GM23338 (cell line): ENCODE results near the gene DNAJC17. TPM values are rescaled to one million over a fixed set of nuclear protein-coding genes. Genes with fewer than 3 reads are reported as not detected.

Experiments used
- ATAC-seq: fragments of 200-7000 bp; cut with Tn5 transposase; 3 replicates; pipeline ENCODE4 v1.9.1; 2020
- DNase-seq: peaks from one replicate; pipeline ENCODE4 v3.0.0-alpha.2; 2015; ENCODE audit warnings: low spot score
- H2AFZ ChIP-seq: fragments of 200-600 bp; sonication (generic); 2 replicates; pipeline ENCODE4 v1.8.0; 2016; ENCODE audit warnings: antibody characterized with exemption, mild to moderate bottlenecking, moderate library complexity
- H3F3A ChIP-seq: fragments of 200-600 bp; sonication (generic); replicated peaks from 2 replicates; pipeline ENCODE4 v1.8.0; 2017; ENCODE audit warnings: antibody characterized with exemption, mixed run types, low read depth
- H3K27ac ChIP-seq: fragments of 200-600 bp; sonication (generic); 2 replicates; pipeline ENCODE4 v1.6.1; 2016; ENCODE audit warnings: low read depth
- H3K27me3 ChIP-seq: fragments of 200-600 bp; sonication (generic); 2 replicates; pipeline ENCODE4 v1.8.0; 2016; ENCODE audit warnings: mild to moderate bottlenecking, mixed run types, moderate library complexity; ENCODE audit not compliant: insufficient read depth
- H3K36me3 ChIP-seq: fragments of 200-600 bp; sonication (generic); 2 replicates; pipeline ENCODE4 v1.8.0; 2016; ENCODE audit warnings: mild to moderate bottlenecking; ENCODE audit not compliant: insufficient read depth
- H3K4me1 ChIP-seq: fragments of 200-600 bp; sonication (generic); 2 replicates; pipeline ENCODE4 v1.8.0; 2016; ENCODE audit warnings: mild to moderate bottlenecking, moderate library complexity; ENCODE audit not compliant: insufficient read depth
- H3K4me2 ChIP-seq: fragments of 200-600 bp; sonication (generic); 2 replicates; pipeline ENCODE4 v1.7.1; 2017; ENCODE audit warnings: mixed run types
- H3K4me3 ChIP-seq: fragments of 200-600 bp; sonication (generic); 2 replicates; pipeline ENCODE4 v1.6.1; 2016; ENCODE audit warnings: mixed run types
- H3K79me2 ChIP-seq: fragments of 200-600 bp; sonication (generic); replicated peaks from 2 replicates; pipeline ENCODE4 v1.8.0; 2017; ENCODE audit warnings: mild to moderate bottlenecking; ENCODE audit not compliant: insufficient read depth
- H3K9me2 ChIP-seq: fragments of 200-600 bp; sonication (generic); 2 replicates; pipeline ENCODE4 v1.8.0; 2017; ENCODE audit not compliant: insufficient read depth
- H4K20me1 ChIP-seq: fragments of 200-600 bp; sonication (generic); replicated peaks from 2 replicates; pipeline ENCODE4 v1.8.0; 2017; ENCODE audit warnings: mild to moderate bottlenecking; ENCODE audit not compliant: insufficient read depth
- H3K27ac Mint-ChIP-seq: 2 replicates; pipeline ENCODE4 v1.8.0; 2020; ENCODE audit warnings: inconsistent platforms, mild to moderate bottlenecking, moderate library complexity, mixed read lengths
- H3K27me3 Mint-ChIP-seq: 3 replicates; pipeline ENCODE4 v1.8.0; 2022; ENCODE audit warnings: low read depth, mild to moderate bottlenecking, moderate library complexity, mixed read lengths, inconsistent platforms; ENCODE audit not compliant: insufficient read depth, poor library complexity
- H3K36me3 Mint-ChIP-seq: 3 replicates; pipeline ENCODE4 v1.8.0; 2021; ENCODE audit warnings: low read depth, mild to moderate bottlenecking, inconsistent platforms, moderate library complexity, mixed read lengths
- H3K4me1 Mint-ChIP-seq: 3 replicates; pipeline ENCODE4 v1.8.0; 2020; ENCODE audit warnings: mild to moderate bottlenecking, inconsistent platforms, mixed read lengths
- H3K4me3 Mint-ChIP-seq: 3 replicates; pipeline ENCODE4 v1.8.0; 2021; ENCODE audit warnings: moderate library complexity, mild to moderate bottlenecking, inconsistent platforms, mixed read lengths
- H3K9me3 Mint-ChIP-seq: 3 replicates; pipeline ENCODE4 v1.8.0; 2020; ENCODE audit warnings: moderate library complexity, mild to moderate bottlenecking, inconsistent platforms, mixed read lengths
- CREB1 ChIP-seq: fragments of 250-450 bp; sonication (Bioruptor Pico); IDR thresholded peaks from 2 replicates; pipeline ENCODE4 v1.5.0; 2020; ENCODE audit warnings: low read depth, mild to moderate bottlenecking, moderate library complexity
- CTCF ChIP-seq, 2 experiments: fragments of 200-600 bp in 1 of 2; sonication (generic) in 1 of 2; conservative IDR thresholded peaks; 2 replicates each; pipeline versions ENCODE4 v1.5.1 to v1.6.1; 2016 to 2017; ENCODE audit warnings: antibody characterized with exemption in 2 of 2, low read depth in 2 of 2, mild to moderate bottlenecking in 2 of 2, moderate library complexity in 1 of 2
- EZH2 ChIP-seq: fragments of 200-600 bp; sonication (generic); IDR thresholded peaks from one replicate; pipeline ENCODE4 v1.8.0; 2017; ENCODE audit warnings: antibody characterized with exemption, mild to moderate bottlenecking, low read depth; ENCODE audit not compliant: unreplicated experiment
- EZH2phosphoT487 ChIP-seq: fragments of 200-600 bp; sonication (generic); IDR thresholded peaks from one replicate; pipeline ENCODE4 v1.8.1; 2018; ENCODE audit warnings: antibody characterized with exemption; ENCODE audit not compliant: unreplicated experiment
- NANOG ChIP-seq: IDR thresholded peaks from 2 replicates; pipeline ENCODE4 v1.6.1; 2016; ENCODE audit warnings: antibody characterized with exemption, borderline replicate concordance
- POLR2AphosphoS5 ChIP-seq: IDR thresholded peaks from 2 replicates; pipeline ENCODE4 v1.6.1; 2016; ENCODE audit warnings: antibody characterized with exemption, low read depth
- REST ChIP-seq: IDR thresholded peaks from one replicate; pipeline ENCODE4 v1.6.1; 2018; ENCODE audit warnings: antibody characterized with exemption; ENCODE audit not compliant: unreplicated experiment
- STAT1 ChIP-seq: IDR thresholded peaks from one replicate; pipeline ENCODE4 v1.6.1; 2016; ENCODE audit warnings: antibody characterized with exemption; ENCODE audit not compliant: unreplicated experiment
- ZNF114 ChIP-seq: fragments of 250-450 bp; sonication (Bioruptor Pico); IDR thresholded peaks from 2 replicates; pipeline ENCODE4 v1.5.0; 2020; ENCODE audit warnings: mild to moderate bottlenecking, moderate library complexity
- ZNF331 ChIP-seq: fragments of 250-450 bp; sonication (Bioruptor Pico); IDR thresholded peaks from 2 replicates; pipeline ENCODE4 v1.5.0; 2020; ENCODE audit warnings: low read depth, mild to moderate bottlenecking, moderate library complexity
- ZNF462 ChIP-seq: fragments of 250-450 bp; sonication (Bioruptor Pico); IDR thresholded peaks from 2 replicates; pipeline ENCODE4 v1.5.0; 2020; ENCODE audit warnings: mild to moderate bottlenecking, moderate library complexity
- polyA plus RNA-seq: library from polyadenylated mRNA; unstranded; fragments of >200 nt; fragmentation: Nextera tagmentation; extraction: Ambion mirVana; gene quantifications from 2 replicates; pipeline ENCODE4 v1.2.1, GENCODE V29; 2016
- total RNA-seq: library from RNA; depleted of rRNA; stranded (reverse); fragments of >200 nt; shearing (Covaris generic); gene quantifications from 2 replicates; pipeline ENCODE4 v1.2.3, GENCODE V29; 2014

The DNAJC17 gene
- total and polyA plus RNA-seq, 2 experiments from 2014 or later = 23.0 to 77.6 TPM

GRCh38 chr15:40731034-40731433, 76.2 kb downstream of the DNAJC17 start:
- Histone ChIP-seq H3K4me3 (no peak overlapping the region), H3K27ac (0 out of 2 replicates have a peak overlapping the region, but pooled peaks have one; percentile 37), H3K4me1 (no peaks in the 10 kb centered on the region), H3K9me2 (no peaks in the 10 kb centered on the region), H3K27me3 (no peaks in the 10 kb centered on the region), H3K4me2 (no peak overlapping the region), H2AFZ (no peak overlapping the region), H3K36me3 (peaks cover 33% of the 10 kb centered on the region), H4K20me1 (peaks cover 5% of the 10 kb centered on the region), H3K79me2 (no peaks in the 10 kb centered on the region), H3F3A (no peaks in the 10 kb centered on the region)
- H3K4me3 Mint-ChIP-seq = no peak overlapping the region; the same call in 2 of the 3 replicates
- TF ChIP-seq REST (no peak), CTCF (conservative IDR thresholded peaks at IDR 0.05; ENCODE audit: low read depth in 2 of 2) (no peak), ZNF331 (CRISPR knock-in tag) (no peak), CREB1 (CRISPR knock-in tag) (no peak), EZH2 (no peak), NANOG (no peak), POLR2AphosphoS5 (no peak), EZH2phosphoT487 (no peak), STAT1 (no peak), ZNF462 (CRISPR knock-in tag) (no peak), ZNF114 (CRISPR knock-in tag) (no peak)
- peaks cover 68% of the 10 kb centered on the region for H3K36me3 Mint-ChIP-seq
- no peak for DNase-seq
- ATAC-seq = no peak
- H3K9me3 Mint-ChIP-seq = no peaks in the 10 kb centered on the region
- H3K27me3 Mint-ChIP-seq = no peaks in the 10 kb centered on the region
- peak overlapping the region; percentile 87 for H3K27ac Mint-ChIP-seq
- H3K4me1 Mint-ChIP-seq = peaks cover 11% of the 10 kb centered on the region; the same call in 2 of the 3 replicates
